B cell (primary cell): ENCODE data around the gene MINDY2. TPM values are rescaled to one million over a fixed set of nuclear protein-coding genes. Genes with fewer than 3 reads are reported as not detected.
A peak's percentile ranks its signal among the peaks of the same experiment; 100 is the strongest.

Experiments
- ATAC-seq: fragments of 200-7000 bp; cut with Tn5 transposase; one replicate; pipeline ENCODE4 v1.10.0; 2021; ENCODE audit warnings: low read depth, mild to moderate bottlenecking, moderate number of reproducible peaks, moderate library complexity
- CTCF ChIA-PET: fragments of 350-600 bp; sonication (Branson Sonifier 250); formaldehyde crosslinking; loops from one replicate; lab custom pipeline; 2021; ENCODE audit warnings: antibody characterized with exemption, inconsistent platforms; lab: Charles Lee
- POLR2A ChIA-PET: fragments of 350-600 bp; sonication (Branson Sonifier 250); formaldehyde crosslinking; loops from one replicate; lab custom pipeline; 2021; ENCODE audit warnings: antibody characterized with exemption; lab: Charles Lee
- DNase-seq: peaks from one replicate; pipeline ENCODE4 v3.0.0; 2013
- H2AFZ ChIP-seq: 2 replicates; pipeline ENCODE4 v1.6.1; 2012; ENCODE audit warnings: mild to moderate bottlenecking, low read depth, low read length; ENCODE audit not compliant: insufficient read depth, poor library complexity, severe bottlenecking
- H3K27ac ChIP-seq, 2 donors: 1 replicate in 1 of 2; 2 replicates in 1 of 2; pipeline ENCODE4 v1.5.1; 2012 to 2013; ENCODE audit warnings: low read length in 2 of 2, mild to moderate bottlenecking in 2 of 2, moderate library complexity in 1 of 2
- H3K27me3 ChIP-seq, 4 experiments: fragments of 200-600 bp in 1 of 4; sonication (generic) in 1 of 4; replicated peaks in 1 of 4; 1 replicate in 2 of 4; 2 replicates in 2 of 4; pipeline versions ENCODE4 v1.6.1 to v1.7.0; 2013 to 2016; ENCODE audit warnings: low read length in 3 of 4, mild to moderate bottlenecking in 2 of 4, mixed read lengths in 1 of 4, moderate library complexity in 1 of 4; ENCODE audit not compliant: insufficient read depth in 4 of 4, control insufficient read depth in 3 of 4; ENCODE audit errors: control extremely low read depth in 1 of 4
- H3K36me3 ChIP-seq, 2 experiments: replicated peaks in 1 of 2; 1 replicate in 1 of 2; 2 replicates in 1 of 2; pipeline versions ENCODE4 v1.6.1 to v1.7.1; 2013; ENCODE audit warnings: low read length in 1 of 2; ENCODE audit not compliant: insufficient read depth in 2 of 2, control insufficient read depth in 1 of 2; ENCODE audit errors: control extremely low read depth in 1 of 2, extremely low read depth in 1 of 2
- H3K4me1 ChIP-seq, 2 donors: fragments of 200-600 bp in 1 of 2; sonication (generic) in 1 of 2; 1 replicate in 1 of 2; 2 replicates in 1 of 2; pipeline versions ENCODE4 v1.5.1 to v1.6.1; 2013 to 2017; ENCODE audit warnings: low read length in 2 of 2; ENCODE audit not compliant: control insufficient read depth in 2 of 2, insufficient read depth in 2 of 2
- H3K4me2 ChIP-seq: replicated peaks from 2 replicates; pipeline ENCODE3; 2012; ENCODE audit warnings: mild to moderate bottlenecking, low read depth, low read length; ENCODE audit not compliant: poor library complexity, severe bottlenecking
- H3K4me3 ChIP-seq, 5 experiments: fragments of 200-600 bp in 1 of 5; sonication (generic) in 1 of 5; 1 replicate in 3 of 5; 2 replicates in 2 of 5; pipeline versions ENCODE4 v1.5.1 to v1.7.0; 2011 to 2016; ENCODE audit warnings: low read length in 4 of 5, mild to moderate bottlenecking in 4 of 5, low read depth in 2 of 5, control low read depth in 1 of 5, moderate library complexity in 1 of 5; ENCODE audit not compliant: insufficient read depth in 1 of 5; ENCODE audit errors: control extremely low read depth in 1 of 5, extremely low read depth in 1 of 5
- H3K79me2 ChIP-seq: fragments of 200-600 bp; sonication (generic); one replicate; pipeline ENCODE4 v1.6.0; 2016; ENCODE audit warnings: low read length; ENCODE audit not compliant: control insufficient read depth, insufficient read depth
- H3K9ac ChIP-seq: fragments of 200-600 bp; sonication (generic); 2 replicates; pipeline ENCODE4 v1.6.1; 2017; ENCODE audit warnings: mild to moderate bottlenecking, low read length, moderate library complexity
- H3K9me3 ChIP-seq, 3 donors: one replicate each; pipeline versions ENCODE4 v1.6.1 to v1.7.1; 2013; ENCODE audit warnings: low read length in 2 of 3; ENCODE audit not compliant: control insufficient read depth in 2 of 3, insufficient read depth in 1 of 3; ENCODE audit errors: control extremely low read depth in 1 of 3
- H4K20me1 ChIP-seq: 2 replicates; pipeline ENCODE4 v1.6.0; 2012; ENCODE audit warnings: mild to moderate bottlenecking, low read length; ENCODE audit not compliant: insufficient read depth, control insufficient read depth, poor library complexity, severe bottlenecking
- H3K27ac Mint-ChIP-seq: one replicate; pipeline ENCODE4 v1.8.0; 2021; ENCODE audit warnings: mixed read lengths
- H3K27me3 Mint-ChIP-seq: one replicate; pipeline ENCODE4 v1.8.0; 2021; ENCODE audit warnings: mixed read lengths
- H3K4me1 Mint-ChIP-seq: one replicate; pipeline ENCODE4 v1.8.0; 2021; ENCODE audit warnings: mixed read lengths
- H3K4me3 Mint-ChIP-seq: one replicate; pipeline ENCODE4 v1.8.0; 2021; ENCODE audit warnings: mixed read lengths
- H3K9me3 Mint-ChIP-seq: one replicate; pipeline ENCODE4 v1.8.0; 2022; ENCODE audit warnings: mixed read lengths; ENCODE audit not compliant: insufficient read depth
- CTCF ChIP-seq: fragments of 200-600 bp; IDR thresholded peaks from one replicate; pipeline ENCODE4 v1.8.0; 2022; ENCODE audit warnings: antibody characterized with exemption, mild to moderate bottlenecking
- EZH2 ChIP-seq: IDR thresholded peaks from 2 replicates; pipeline ENCODE4 v1.6.1; 2012; ENCODE audit warnings: borderline replicate concordance, low read depth, mild to moderate bottlenecking, moderate library complexity, low read length; ENCODE audit not compliant: insufficient read depth, poor library complexity, severe bottlenecking
- WGBS: methylation state at CpG from one replicate; pipeline ENCODE4 v1.1.5; 2013; ENCODE audit warnings: missing lambda C conversion rate; ENCODE audit not compliant: insufficient coverage; 5-methylcytosine and 5-hydroxymethylcytosine counted together
- intact Hi-C: fragments of 100-400 bp; cut with micrococcal nuclease; formaldehyde crosslinking; loops from one replicate; pipeline ENCODE4 v1.10.0; 2022
- polyA plus RNA-seq: library from polyadenylated mRNA; depleted of rRNA; stranded (reverse); fragments of >200 nt; gene quantifications from 2 replicates; pipeline ENCODE4 v1.2.3, GENCODE V29; 2012
- total RNA-seq, 2 donors: library from RNA; stranded (reverse); fragments of 120-200 nt in 1 of 2; gene quantifications; 1 replicate in 1 of 2; 2 replicates in 1 of 2; pipeline versions ENCODE4 v1.2.3 to v1.2.4, GENCODE V29; 2013 to 2022

Gene MINDY2
- total and polyA plus RNA-seq, 2 donors (not counting 1 experiment from before 2014, with no cell fraction given): 2.3 to 16.6 TPM

- TF ChIP-seq CTCF (no peak), EZH2 (no peak)
- no peak overlapping the region for H3K4me2 ChIP-seq
- peaks cover 0 to 3% of the 10 kb centered on the region in 2 experiments for H3K36me3 ChIP-seq
- ATAC-seq: no peak
- H3K4me1 ChIP-seq: peaks cover 16 to 33% of the 10 kb centered on the region in 2 donors
- H2AFZ ChIP-seq: no peak overlapping the region
- H3K27me3 ChIP-seq: no peaks in the 10 kb centered on the region
- intact Hi-C loops: no loop called here
- no CpG with 5 or more reads among the region's 5 CpGs for WGBS
- H3K9me3 ChIP-seq: no peaks in the 10 kb centered on the region
- H3K4me1 Mint-ChIP-seq: peaks cover 59% of the 10 kb centered on the region
- H3K27me3 Mint-ChIP-seq: no peaks in the 10 kb centered on the region
- H3K27ac ChIP-seq: peak overlapping the region in 1 of 2 donors; percentile 10
- H3K4me3 ChIP-seq: no peak overlapping the region
- ChIA-PET CTCF (no interaction called here), POLR2A (no interaction called here)
- peaks cover 97% of the 10 kb centered on the region for H3K79me2 ChIP-seq
- no peak overlapping the region for H3K9ac ChIP-seq
- DNase-seq: no peak
- no peaks in the 10 kb centered on the region for H3K9me3 Mint-ChIP-seq
- H3K4me3 Mint-ChIP-seq: no peak overlapping the region
- H3K27ac Mint-ChIP-seq: peak overlapping the region; percentile 28
- H4K20me1 ChIP-seq: peaks cover 51% of the 10 kb centered on the region
These were observed 39.2 kb upstream of the MINDY2 start for GRCh38 chr15:58731756-58732535.

GRCh38 chr15:58732625-58733363, 38.3 kb upstream of the MINDY2 start:
- H3K4me3 Mint-ChIP-seq: no peak overlapping the region
- intact Hi-C loops: no loop called here
- H3K9ac ChIP-seq: no peak overlapping the region
- no peak overlapping the region for H3K4me3 ChIP-seq
- H3K4me2 ChIP-seq: no peak overlapping the region
- H3K79me2 ChIP-seq: peaks cover 97% of the 10 kb centered on the region
- H3K27ac ChIP-seq: peak overlapping the region in 1 of 2 donors; percentile 32
- H3K27ac Mint-ChIP-seq: no peak overlapping the region
- TF ChIP-seq EZH2: no peak
- no peak for TF ChIP-seq CTCF
- H3K27me3 ChIP-seq: no peaks in the 10 kb centered on the region
- H3K9me3 Mint-ChIP-seq: no peaks in the 10 kb centered on the region
- peaks cover 57% of the 10 kb centered on the region for H4K20me1 ChIP-seq
- peaks cover 58% of the 10 kb centered on the region for H3K4me1 Mint-ChIP-seq
- ATAC-seq (no peak), DNase-seq (no peak)
- H3K9me3 ChIP-seq: no peaks in the 10 kb centered on the region
- no CpG with 5 or more reads among the region's 4 CpGs for WGBS
- no peak overlapping the region for H2AFZ ChIP-seq
- H3K4me1 ChIP-seq: peaks cover 10 to 27% of the 10 kb centered on the region in 2 donors
- H3K27me3 Mint-ChIP-seq: no peaks in the 10 kb centered on the region
- peaks cover 0 to 3% of the 10 kb centered on the region in 2 experiments for H3K36me3 ChIP-seq
- ChIA-PET CTCF (no interaction called here), POLR2A (interaction anchor here (1.1 kb wide), 1 partner anchor 8 kb away, joined by 4 read pairs; no protein-coding TSS in a partner anchor)
